ENCODE results near the gene KCND2.

DNA sequence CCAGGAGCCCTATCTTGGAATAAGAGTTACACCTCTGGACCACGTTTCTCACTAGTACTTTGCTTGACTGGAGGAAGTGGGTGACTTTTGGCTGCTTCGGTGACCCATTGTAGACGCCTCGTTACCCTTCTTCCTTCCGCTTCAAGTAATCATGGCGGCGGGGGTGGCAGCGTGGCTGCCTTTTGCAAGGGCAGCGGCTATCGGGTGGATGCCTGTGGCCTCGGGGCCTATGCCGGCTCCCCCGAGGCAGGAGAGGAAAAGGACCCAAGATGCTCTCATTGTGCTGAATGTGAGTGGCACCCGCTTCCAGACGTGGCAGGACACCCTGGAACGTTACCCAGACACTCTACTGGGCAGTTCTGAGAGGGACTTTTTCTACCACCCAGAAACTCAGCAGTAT is 1.5 kb downstream of the KCND2 start:
- TF ChIP-seq, protein P1, sequence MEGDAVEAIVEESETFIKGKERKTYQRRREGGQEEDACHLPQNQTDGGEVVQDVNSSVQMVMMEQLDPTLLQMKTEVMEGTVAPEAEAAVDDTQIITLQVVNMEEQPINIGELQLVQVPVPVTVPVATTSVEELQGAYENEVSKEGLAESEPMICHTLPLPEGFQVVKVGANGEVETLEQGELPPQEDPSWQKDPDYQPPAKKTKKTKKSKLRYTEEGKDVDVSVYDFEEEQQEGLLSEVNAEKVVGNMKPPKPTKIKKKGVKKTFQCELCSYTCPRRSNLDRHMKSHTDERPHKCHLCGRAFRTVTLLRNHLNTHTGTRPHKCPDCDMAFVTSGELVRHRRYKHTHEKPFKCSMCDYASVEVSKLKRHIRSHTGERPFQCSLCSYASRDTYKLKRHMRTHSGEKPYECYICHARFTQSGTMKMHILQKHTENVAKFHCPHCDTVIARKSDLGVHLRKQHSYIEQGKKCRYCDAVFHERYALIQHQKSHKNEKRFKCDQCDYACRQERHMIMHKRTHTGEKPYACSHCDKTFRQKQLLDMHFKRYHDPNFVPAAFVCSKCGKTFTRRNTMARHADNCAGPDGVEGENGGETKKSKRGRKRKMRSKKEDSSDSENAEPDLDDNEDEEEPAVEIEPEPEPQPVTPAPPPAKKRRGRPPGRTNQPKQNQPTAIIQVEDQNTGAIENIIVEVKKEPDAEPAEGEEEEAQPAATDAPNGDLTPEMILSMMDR (conservative IDR thresholded peaks at IDR 0.05; ENCODE audit: low read length): no peak
- TF ChIP-seq EZH2phosphoT487 (IDR thresholded peaks at IDR 0.05; ENCODE audit: borderline replicate concordance, low read depth, low read length): no peak
